Skeletal muscle satellite cell (primary cell): ENCODE results near the gene MYADM.
"Not testable (repeated sequence)": the region's sequence is repeated elsewhere in the genome, so short reads cannot be mapped to it uniquely, and the experiment has no call there.

ENCODE experiments used
- H3K27me3 ChIP-seq: 2 replicates; pipeline ENCODE4 v1.7.0; 2013; ENCODE audit warnings: low read length; ENCODE audit not compliant: control insufficient read depth, insufficient read depth
- H3K36me3 ChIP-seq: 2 replicates; pipeline ENCODE4 v1.7.0; 2013; ENCODE audit warnings: mild to moderate bottlenecking, control low read depth, low read length; ENCODE audit not compliant: insufficient read depth
- H3K4me1 ChIP-seq: 2 replicates; pipeline ENCODE4 v1.7.0; 2013; ENCODE audit warnings: low read length; ENCODE audit not compliant: control insufficient read depth, insufficient read depth
- H3K4me2 ChIP-seq: 2 replicates; pipeline ENCODE4 v1.7.0; 2013; ENCODE audit warnings: mild to moderate bottlenecking, low read length
- H3K4me3 ChIP-seq: 2 replicates; pipeline ENCODE4 v1.7.0; 2013; ENCODE audit warnings: low read length
- H3K9ac ChIP-seq: 2 replicates; pipeline ENCODE4 v1.7.0; 2013; ENCODE audit warnings: mild to moderate bottlenecking, low read depth, low read length, moderate library complexity
- H3K9me3 ChIP-seq: replicated peaks from 2 replicates; pipeline ENCODE4 v1.7.0; 2013; ENCODE audit warnings: mild to moderate bottlenecking, control low read depth, low read length

Gene MYADM

DNA sequence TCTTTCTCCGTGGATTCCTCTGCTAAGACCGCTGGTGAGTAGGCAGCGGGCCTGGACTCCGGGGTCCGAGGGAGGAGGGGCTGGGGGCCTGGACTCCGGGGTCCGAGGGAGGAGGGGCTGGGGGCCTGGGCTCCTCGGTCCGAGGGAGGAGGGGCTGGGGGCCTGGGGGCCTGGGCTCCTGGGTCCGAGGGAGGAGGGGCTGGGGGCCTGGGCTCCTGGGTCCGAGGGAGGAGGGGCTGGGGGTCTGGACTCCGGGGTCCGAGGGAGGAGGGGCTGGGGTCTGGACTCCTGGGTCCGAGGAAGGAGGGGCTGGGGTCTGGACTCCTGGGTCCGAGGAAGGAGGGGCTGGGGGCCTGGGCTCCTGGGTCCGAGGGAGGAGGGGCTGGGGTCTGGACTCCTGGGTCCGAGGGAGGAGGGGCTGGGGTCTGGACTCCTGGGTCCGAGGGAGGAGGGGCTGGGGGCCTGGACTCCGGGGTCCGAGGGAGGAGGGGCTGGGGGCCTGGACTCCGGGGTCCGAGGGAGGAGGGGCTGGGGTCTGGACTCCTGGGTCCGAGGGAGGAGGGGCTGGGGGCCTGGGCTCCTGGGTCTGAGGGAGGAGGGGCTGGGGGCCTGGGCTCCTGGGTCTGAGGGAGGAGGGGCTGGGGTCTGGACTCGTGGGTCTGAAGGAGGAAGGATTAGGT, 2.3 kb downstream of the MYADM start:
- peak overlapping the region; percentile 100 for H3K9ac ChIP-seq

GRCh38 chr19:53870485-53870844, 2.8 kb downstream of the MYADM start:
- peaks cover 19% of the 10 kb centered on the region for H3K4me1 ChIP-seq
- peaks cover 28% of the 10 kb centered on the region for H3K36me3 ChIP-seq
- no peaks in the 10 kb centered on the region for H3K9me3 ChIP-seq
- no peak overlapping the region for H3K4me3 ChIP-seq
- H3K27me3 ChIP-seq = no peaks in the 10 kb centered on the region
- H3K4me2 ChIP-seq = peak overlapping the region; percentile 31
- H3K9ac ChIP-seq = no peak overlapping the region

More for the DNA sequence above, 2.3 kb downstream of the MYADM start:
- not testable (repeated sequence) for H3K9me3 ChIP-seq, H3K27me3 ChIP-seq
- Histone ChIP-seq H3K36me3 (peaks cover 27% of the 10 kb centered on the region), H3K4me1 (peaks cover 24% of the 10 kb centered on the region), H3K4me3 (peak overlapping the region; percentile 99), H3K4me2 (peak overlapping the region; percentile 81)

- Histone ChIP-seq H3K9ac (no peak overlapping the region), H3K4me3 (no peak overlapping the region), H3K4me1 (peaks cover 9% of the 10 kb centered on the region), H3K27me3 (no peaks in the 10 kb centered on the region), H3K4me2 (no peak overlapping the region), H3K36me3 (peaks cover 33% of the 10 kb centered on the region), H3K9me3 (no peaks in the 10 kb centered on the region)
These were observed 3.8 kb downstream of the MYADM start for GRCh38 chr19:53871454-53871853.

- no peak overlapping the region for H3K9ac ChIP-seq
- no peaks in the 10 kb centered on the region for H3K4me1 ChIP-seq
- H3K36me3 ChIP-seq = peaks cover 39% of the 10 kb centered on the region
- no peak overlapping the region for H3K4me3 ChIP-seq
- no peak overlapping the region for H3K4me2 ChIP-seq
- H3K27me3 ChIP-seq = no peaks in the 10 kb centered on the region
- no peaks in the 10 kb centered on the region for H3K9me3 ChIP-seq
These were observed 5.1 kb downstream of the MYADM start for GRCh38 chr19:53872762-53873161.

DNA sequence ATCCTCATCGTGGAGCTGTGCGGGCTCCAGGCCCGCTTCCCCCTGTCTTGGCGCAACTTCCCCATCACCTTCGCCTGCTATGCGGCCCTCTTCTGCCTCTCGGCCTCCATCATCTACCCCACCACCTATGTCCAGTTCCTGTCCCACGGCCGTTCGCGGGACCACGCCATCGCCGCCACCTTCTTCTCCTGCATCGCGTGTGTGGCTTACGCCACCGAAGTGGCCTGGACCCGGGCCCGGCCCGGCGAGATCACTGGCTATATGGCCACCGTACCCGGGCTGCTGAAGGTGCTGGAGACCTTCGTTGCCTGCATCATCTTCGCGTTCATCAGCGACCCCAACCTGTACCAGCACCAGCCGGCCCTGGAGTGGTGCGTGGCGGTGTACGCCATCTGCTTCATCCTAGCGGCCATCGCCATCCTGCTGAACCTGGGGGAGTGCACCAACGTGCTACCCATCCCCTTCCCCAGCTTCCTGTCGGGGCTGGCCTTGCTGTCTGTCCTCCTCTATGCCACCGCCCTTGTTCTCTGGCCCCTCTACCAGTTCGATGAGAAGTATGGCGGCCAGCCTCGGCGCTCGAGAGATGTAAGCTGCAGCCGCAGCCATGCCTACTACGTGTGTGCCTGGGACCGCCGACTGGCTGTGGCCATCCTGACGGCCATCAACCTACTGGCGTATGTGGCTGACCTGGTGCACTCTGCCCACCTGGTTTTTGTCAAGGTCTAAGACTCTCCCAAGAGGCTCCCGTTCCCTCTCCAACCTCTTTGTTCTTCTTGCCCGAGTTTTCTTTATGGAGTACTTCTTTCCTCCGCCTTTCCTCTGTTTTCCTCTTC, 6.3 kb downstream of the MYADM start:
- no peaks in the 10 kb centered on the region for H3K4me1 ChIP-seq
- no peak overlapping the region for H3K9ac ChIP-seq
- H3K9me3 ChIP-seq = no peaks in the 10 kb centered on the region
- H3K36me3 ChIP-seq = peaks cover 39% of the 10 kb centered on the region
- H3K27me3 ChIP-seq = no peaks in the 10 kb centered on the region
- H3K4me2 ChIP-seq = no peak overlapping the region
- H3K4me3 ChIP-seq = no peak overlapping the region

GRCh38 chr19:53874606-53874990, 6.9 kb downstream of the MYADM start:
- Histone ChIP-seq H3K4me3 (no peak overlapping the region), H3K9ac (no peak overlapping the region), H3K36me3 (peaks cover 39% of the 10 kb centered on the region), H3K27me3 (no peaks in the 10 kb centered on the region), H3K9me3 (no peaks in the 10 kb centered on the region), H3K4me1 (peaks cover 2% of the 10 kb centered on the region), H3K4me2 (no peak overlapping the region)

DNA sequence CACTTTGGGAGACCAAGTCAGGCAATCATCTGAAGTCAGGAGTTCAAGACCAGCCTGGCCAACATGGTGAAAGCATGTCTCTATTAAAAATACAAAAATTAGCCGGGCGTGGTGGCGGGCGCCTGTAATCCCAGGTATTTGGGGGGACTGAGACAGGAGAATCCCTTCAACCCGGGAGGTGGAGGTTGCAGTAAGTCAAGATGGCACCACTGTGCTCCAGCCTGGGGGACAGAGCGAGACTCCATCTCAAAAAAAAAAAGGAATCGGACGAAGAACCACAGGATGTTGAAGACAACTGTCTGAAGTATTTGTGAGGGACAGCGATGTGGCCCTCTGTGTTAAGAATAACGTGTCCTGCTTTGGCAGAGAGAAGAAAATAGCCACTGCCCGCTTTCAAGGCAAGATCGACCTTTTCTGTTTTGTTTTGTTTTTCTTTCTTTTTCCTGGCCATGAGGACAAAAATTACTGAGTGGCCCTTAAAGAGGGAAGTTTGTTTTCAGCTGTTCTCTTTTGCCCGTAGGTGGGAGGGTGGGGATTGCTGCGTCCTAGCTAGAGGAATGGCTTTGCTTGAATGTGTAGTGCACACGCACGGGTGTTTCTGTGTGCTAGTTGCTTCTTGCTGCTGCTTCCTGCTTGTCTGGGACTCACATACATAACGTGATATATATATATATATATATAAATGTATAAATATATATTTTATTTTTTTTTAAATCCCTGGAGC, 8.1 kb downstream of the MYADM start:
- H3K36me3 ChIP-seq = peaks cover 34% of the 10 kb centered on the region
- H3K4me1 ChIP-seq = peaks cover 3% of the 10 kb centered on the region
- H3K27me3 ChIP-seq = peaks cover 10% of the 10 kb centered on the region
- no peak overlapping the region for H3K9ac ChIP-seq
- no peak overlapping the region for H3K4me3 ChIP-seq
- H3K4me2 ChIP-seq = no peak overlapping the region
- no peaks in the 10 kb centered on the region for H3K9me3 ChIP-seq

GRCh38 chr19:53876651-53877224, 9.1 kb downstream of the MYADM start:
- Histone ChIP-seq H3K9me3 (no peaks in the 10 kb centered on the region), H3K4me1 (peaks cover 8% of the 10 kb centered on the region), H3K36me3 (peaks cover 34% of the 10 kb centered on the region), H3K27me3 (peaks cover 20% of the 10 kb centered on the region), H3K4me3 (no peak overlapping the region), H3K9ac (no peak overlapping the region), H3K4me2 (no peak overlapping the region)

GRCh38 chr19:53877361-53877766, 9.7 kb downstream of the MYADM start:
- no peak overlapping the region for H3K9ac ChIP-seq
- peaks cover 34% of the 10 kb centered on the region for H3K36me3 ChIP-seq
- H3K4me2 ChIP-seq = no peak overlapping the region
- H3K27me3 ChIP-seq = peaks cover 26% of the 10 kb centered on the region
- no peak overlapping the region for H3K4me3 ChIP-seq
- peaks cover 14% of the 10 kb centered on the region for H3K4me1 ChIP-seq
- H3K9me3 ChIP-seq = no peaks in the 10 kb centered on the region

- Histone ChIP-seq H3K4me3 (peak overlapping the region; percentile 78), H3K36me3 (peaks cover 24% of the 10 kb centered on the region), H3K27me3 (peaks cover 36% of the 10 kb centered on the region), H3K9me3 (no peaks in the 10 kb centered on the region), H3K4me1 (peaks cover 14% of the 10 kb centered on the region), H3K4me2 (peak overlapping the region; percentile 93), H3K9ac (peak overlapping the region; percentile 69)
These were observed 11.1 kb downstream of the MYADM start for GRCh38 chr19:53878776-53879139.
